ENCODE results near the gene FLII. TPM values are rescaled to one million over a fixed set of nuclear protein-coding genes. Genes with fewer than 3 reads are reported as not detected.

Gene FLII
- total RNA-seq, 3 donors from 2014 or later = 278 to 319 (median 316) TPM

DNA sequence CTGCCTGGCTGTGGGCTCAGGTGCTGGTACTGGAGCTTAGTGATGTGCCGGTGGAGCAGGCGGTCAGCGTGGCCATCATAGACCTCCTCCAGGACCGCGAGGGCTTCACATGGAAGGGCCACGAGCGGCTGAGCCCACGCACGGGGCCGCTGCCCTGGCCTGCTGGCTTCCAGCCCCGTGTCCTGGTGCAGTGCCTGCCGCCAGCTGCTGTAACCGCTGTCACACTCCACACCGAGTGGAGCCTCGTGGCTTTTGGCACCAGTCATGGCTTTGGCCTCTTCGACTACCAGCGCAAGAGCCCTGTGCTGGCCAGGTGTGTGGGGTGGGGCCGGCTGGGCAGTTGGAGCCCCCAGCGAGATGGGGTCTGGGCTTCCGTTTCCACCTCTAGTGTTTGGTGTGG lies 21.1 kb downstream of the FLII start:
- intact Hi-C loops (cut with DNase I, micrococcal nuclease) = no loop called here
- TF ChIP-seq, protein P1, sequence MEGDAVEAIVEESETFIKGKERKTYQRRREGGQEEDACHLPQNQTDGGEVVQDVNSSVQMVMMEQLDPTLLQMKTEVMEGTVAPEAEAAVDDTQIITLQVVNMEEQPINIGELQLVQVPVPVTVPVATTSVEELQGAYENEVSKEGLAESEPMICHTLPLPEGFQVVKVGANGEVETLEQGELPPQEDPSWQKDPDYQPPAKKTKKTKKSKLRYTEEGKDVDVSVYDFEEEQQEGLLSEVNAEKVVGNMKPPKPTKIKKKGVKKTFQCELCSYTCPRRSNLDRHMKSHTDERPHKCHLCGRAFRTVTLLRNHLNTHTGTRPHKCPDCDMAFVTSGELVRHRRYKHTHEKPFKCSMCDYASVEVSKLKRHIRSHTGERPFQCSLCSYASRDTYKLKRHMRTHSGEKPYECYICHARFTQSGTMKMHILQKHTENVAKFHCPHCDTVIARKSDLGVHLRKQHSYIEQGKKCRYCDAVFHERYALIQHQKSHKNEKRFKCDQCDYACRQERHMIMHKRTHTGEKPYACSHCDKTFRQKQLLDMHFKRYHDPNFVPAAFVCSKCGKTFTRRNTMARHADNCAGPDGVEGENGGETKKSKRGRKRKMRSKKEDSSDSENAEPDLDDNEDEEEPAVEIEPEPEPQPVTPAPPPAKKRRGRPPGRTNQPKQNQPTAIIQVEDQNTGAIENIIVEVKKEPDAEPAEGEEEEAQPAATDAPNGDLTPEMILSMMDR (IDR thresholded peaks at IDR 0.05) = no peak
- DNase-seq = no peak
- Histone ChIP-seq H3K9me3 (no peaks in the 10 kb centered on the region), H3K4me1 (ENCODE audit: low read depth) (no peaks in the 10 kb centered on the region), H3K36me3 (ENCODE audit: low read depth) (no peaks in the 10 kb centered on the region), H3K4me3 (no peak overlapping the region)
- ATAC-seq = no peak

DNA sequence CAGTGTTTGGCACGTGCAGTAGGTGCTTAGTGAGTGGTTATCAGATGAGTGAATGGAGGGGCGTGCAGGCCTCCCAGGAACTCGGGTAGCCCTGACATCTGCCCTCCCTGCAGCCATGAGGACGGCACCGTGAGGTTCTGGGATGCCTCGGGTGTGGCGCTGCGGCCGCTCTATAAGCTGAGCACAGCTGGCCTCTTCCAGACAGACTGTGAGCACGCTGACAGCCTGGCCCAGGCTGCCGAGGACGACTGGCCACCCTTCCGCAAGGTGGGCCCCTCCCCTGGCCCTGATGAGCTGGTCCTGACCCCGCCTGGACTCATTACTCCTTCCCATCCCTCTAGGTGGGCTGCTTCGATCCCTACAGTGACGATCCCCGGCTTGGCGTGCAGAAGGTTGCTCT lies 22.0 kb downstream of the FLII start:
- H3K9me3 ChIP-seq = no peaks in the 10 kb centered on the region
- intact Hi-C loops (cut with DNase I, micrococcal nuclease) = no loop called here
- ATAC-seq (no peak), DNase-seq (no peak)
- TF ChIP-seq, protein P1 (IDR thresholded peaks at IDR 0.05) = no peak
- no peak overlapping the region for H3K4me3 ChIP-seq
- no peaks in the 10 kb centered on the region for H3K4me1 ChIP-seq (ENCODE audit: low read depth)
- H3K36me3 ChIP-seq (ENCODE audit: low read depth) = no peaks in the 10 kb centered on the region

DNA sequence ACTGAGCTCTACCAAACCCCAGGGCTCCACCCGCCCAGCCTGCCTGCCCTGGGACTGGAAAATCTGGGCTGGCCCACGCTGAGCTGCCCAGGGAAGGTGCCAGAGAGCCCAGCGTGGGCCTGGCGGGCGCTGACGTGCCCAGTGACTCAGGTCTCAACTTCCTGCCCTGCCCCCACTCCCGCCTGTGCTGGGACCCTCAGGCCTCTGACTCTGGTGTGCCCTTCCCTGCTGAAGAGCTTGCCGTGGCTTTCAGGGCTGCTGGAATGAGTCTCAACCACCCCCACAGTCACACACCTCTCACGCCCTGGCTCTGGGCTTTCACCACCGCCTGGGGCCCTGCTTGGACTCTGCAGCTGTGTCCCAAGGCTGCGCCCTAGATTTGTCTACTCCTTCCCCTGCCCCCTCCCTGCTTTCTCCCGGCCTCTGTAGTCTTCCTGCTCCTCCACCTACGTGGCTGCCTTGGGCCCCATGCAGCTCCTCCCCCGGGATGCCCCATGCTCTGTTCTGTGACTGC lies 22.7 kb downstream of the FLII start:
- DNase-seq (no peak), ATAC-seq (no peak)
- Histone ChIP-seq H3K4me3 (no peak overlapping the region), H3K4me1 (ENCODE audit: low read depth) (no peaks in the 10 kb centered on the region), H3K36me3 (ENCODE audit: low read depth) (no peaks in the 10 kb centered on the region), H3K9me3 (no peaks in the 10 kb centered on the region)
- TF ChIP-seq, protein P1 (IDR thresholded peaks at IDR 0.05) = no peak
- intact Hi-C loops (cut with DNase I, micrococcal nuclease) = no loop called here

DNA sequence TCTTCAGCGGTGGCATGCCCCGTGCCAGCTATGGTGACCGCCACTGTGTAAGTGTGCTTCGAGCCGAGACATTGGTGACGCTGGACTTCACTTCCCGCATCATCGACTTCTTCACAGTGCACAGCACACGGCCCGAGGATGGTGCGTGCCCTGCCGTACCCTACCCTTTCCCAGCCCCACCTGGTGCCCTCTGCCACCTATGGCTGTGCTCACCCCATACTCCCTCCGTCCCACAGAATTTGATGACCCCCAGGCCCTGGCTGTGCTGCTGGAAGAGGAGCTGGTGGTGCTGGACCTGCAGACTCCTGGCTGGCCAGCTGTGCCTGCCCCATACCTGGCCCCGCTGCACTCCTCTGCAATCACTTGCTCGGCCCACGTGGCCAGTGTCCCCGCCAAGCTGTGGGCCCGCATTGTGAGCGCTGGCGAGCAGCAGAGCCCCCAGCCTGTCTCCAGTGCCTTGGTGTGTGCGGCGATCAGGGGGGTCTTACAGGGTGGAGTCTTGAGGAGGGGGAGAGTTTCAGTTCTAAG lies 23.6 kb downstream of the FLII start:
- Histone ChIP-seq H3K9me3 (no peaks in the 10 kb centered on the region), H3K36me3 (ENCODE audit: low read depth) (no peaks in the 10 kb centered on the region), H3K4me1 (ENCODE audit: low read depth) (no peaks in the 10 kb centered on the region), H3K4me3 (no peak overlapping the region)
- TF ChIP-seq, protein P1 (IDR thresholded peaks at IDR 0.05) = no peak
- intact Hi-C loops (cut with DNase I, micrococcal nuclease) = no loop called here
- no peak for DNase-seq
- ATAC-seq = no peak

DNA sequence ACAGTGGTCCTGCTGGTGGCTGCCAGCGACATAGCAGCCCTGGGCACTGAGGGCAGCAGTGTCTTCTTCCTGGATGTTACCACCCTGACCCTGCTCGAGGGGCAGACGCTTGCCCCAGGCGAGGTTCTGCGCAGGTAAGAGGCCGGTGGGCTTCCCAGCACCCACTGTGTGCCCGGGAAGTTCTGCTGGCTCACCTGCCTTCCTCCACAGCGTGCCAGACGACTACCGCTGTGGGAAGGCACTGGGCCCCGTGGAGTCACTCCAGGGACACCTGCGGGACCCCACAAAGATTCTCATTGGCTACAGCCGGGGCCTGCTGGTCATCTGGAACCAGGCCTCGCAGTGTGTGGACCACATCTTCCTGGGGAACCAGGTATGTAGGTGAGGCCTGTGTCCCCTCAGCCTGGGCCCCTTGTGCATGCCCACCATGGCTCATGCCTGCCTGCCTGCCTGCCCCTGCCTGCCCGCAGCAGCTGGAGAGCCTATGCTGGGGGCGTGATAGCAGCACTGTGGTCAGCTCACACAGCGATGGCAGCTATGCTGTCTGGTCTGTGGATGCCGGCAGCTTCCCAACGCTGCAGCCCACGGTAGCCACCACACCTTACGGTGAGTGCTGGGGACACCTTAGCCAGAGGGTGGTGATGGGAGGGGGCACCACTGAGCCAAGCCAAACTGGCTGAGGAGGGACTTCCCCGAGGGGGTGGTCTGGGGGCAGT lies 24.6 kb downstream of the FLII start:
- TF ChIP-seq, protein P1 (IDR thresholded peaks at IDR 0.05) = no peak
- ATAC-seq = no peak
- intact Hi-C loops (cut with DNase I, micrococcal nuclease) = no loop called here
- no peak overlapping the region for H3K4me3 ChIP-seq
- no peak for DNase-seq
- no peaks in the 10 kb centered on the region for H3K4me1 ChIP-seq (ENCODE audit: low read depth)
- no peaks in the 10 kb centered on the region for H3K9me3 ChIP-seq
- H3K36me3 ChIP-seq (ENCODE audit: low read depth) = no peaks in the 10 kb centered on the region

Measured in mucosa of descending colon (tissue), 3 donors.